Right lobe of liver (tissue), 4 donors: ENCODE data around the gene MINAR1.

Experiments used
- POLR2A ChIP-seq: fragments of 450-650 bp; IDR thresholded peaks from one replicate; pipeline ENCODE4 v1.6.1; 2017; ENCODE audit warnings: antibody characterized with exemption, mild to moderate bottlenecking
- TF ChIP-seq, protein P1 (sequence below), 4 donors: fragments of 200-600 bp in 3 of 4; fragments of 450-650 bp in 1 of 4; IDR thresholded peaks; one replicate each; pipeline versions ENCODE4 v1.5.1 to v1.8.0; 2016 to 2022; ENCODE audit warnings: antibody characterized with exemption in 4 of 4, mild to moderate bottlenecking in 2 of 4
- donor health status: DM: no; HTN: no; CAD: no.
- donor health status: DM: no; HTN: no; CAD: no.
- donor health status: DM: no; HTN: yes; CAD: no.

DNA sequence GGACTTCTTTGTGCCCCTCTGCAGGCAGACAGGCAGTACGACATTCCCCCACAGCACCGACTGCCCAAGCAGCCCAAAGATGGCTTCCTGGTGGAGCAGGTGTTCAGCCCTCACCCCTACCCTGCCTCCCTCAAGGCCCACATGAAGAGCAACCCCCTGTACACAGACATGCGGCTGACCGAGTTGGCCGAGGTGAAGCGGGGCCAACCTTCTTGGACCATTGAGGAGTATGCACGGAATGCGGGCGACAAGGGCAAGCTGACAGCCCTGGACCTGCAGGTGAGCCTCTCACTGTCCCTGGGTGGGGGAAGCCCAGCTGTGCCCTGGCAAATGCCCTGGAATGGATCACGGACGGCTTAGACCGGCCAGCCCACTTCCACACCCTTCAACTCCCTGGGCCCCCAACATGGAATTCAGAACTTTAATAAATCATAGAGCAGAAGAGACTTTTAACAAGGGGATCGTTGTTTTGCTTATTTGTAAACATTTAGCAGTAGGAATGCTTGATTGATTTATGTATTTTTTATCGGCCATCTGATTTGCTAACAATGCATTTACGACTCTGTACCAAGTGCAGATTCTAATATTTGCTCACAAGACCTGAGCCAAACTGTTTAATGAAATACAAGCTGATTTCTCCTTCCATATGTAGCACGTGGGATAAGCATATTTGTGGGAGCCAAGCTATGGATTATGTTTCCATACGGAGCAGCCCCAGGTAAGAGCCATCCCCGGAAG is 31.1 kb downstream of the MINAR1 start:
- TF ChIP-seq, protein P1, sequence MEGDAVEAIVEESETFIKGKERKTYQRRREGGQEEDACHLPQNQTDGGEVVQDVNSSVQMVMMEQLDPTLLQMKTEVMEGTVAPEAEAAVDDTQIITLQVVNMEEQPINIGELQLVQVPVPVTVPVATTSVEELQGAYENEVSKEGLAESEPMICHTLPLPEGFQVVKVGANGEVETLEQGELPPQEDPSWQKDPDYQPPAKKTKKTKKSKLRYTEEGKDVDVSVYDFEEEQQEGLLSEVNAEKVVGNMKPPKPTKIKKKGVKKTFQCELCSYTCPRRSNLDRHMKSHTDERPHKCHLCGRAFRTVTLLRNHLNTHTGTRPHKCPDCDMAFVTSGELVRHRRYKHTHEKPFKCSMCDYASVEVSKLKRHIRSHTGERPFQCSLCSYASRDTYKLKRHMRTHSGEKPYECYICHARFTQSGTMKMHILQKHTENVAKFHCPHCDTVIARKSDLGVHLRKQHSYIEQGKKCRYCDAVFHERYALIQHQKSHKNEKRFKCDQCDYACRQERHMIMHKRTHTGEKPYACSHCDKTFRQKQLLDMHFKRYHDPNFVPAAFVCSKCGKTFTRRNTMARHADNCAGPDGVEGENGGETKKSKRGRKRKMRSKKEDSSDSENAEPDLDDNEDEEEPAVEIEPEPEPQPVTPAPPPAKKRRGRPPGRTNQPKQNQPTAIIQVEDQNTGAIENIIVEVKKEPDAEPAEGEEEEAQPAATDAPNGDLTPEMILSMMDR (IDR thresholded peaks at IDR 0.05): no peak
- no peak for TF ChIP-seq POLR2A
